BJ (cell line): Measurements from ENCODE around the gene NFRKB. TPM values are rescaled to one million over a fixed set of nuclear protein-coding genes. Genes with fewer than 3 reads are reported as not detected.

ENCODE experiments used
- CTCF ChIA-PET: fragments of 350-600 bp; formaldehyde crosslinking; extraction: SDS; loops from one replicate; lab custom pipeline; 2021; ENCODE audit warnings: antibody characterized with exemption, inconsistent platforms; lab: Yijun Ruan, JAX
- POLR2A ChIA-PET: fragments of 300-600 bp; sonication (Branson Sonifier 250); formaldehyde crosslinking; extraction: SDS; loops from one replicate; lab custom pipeline; 2021; ENCODE audit warnings: antibody characterized with exemption; lab: Charles Lee
- DNase-seq: peaks from one replicate; pipeline ENCODE4 v3.0.0-alpha.2; 2011; ENCODE audit warnings: low read depth
- H3K27me3 ChIP-seq: 2 replicates; pipeline ENCODE4 v1.6.0; 2011; ENCODE audit warnings: low read length; ENCODE audit not compliant: control insufficient read depth, insufficient read depth
- H3K36me3 ChIP-seq: 2 replicates; pipeline ENCODE4 v1.5.1; 2011; ENCODE audit warnings: low read length; ENCODE audit not compliant: control insufficient read depth, insufficient read depth
- H3K4me3 ChIP-seq: 2 replicates; pipeline ENCODE4 v1.5.1; 2011; ENCODE audit warnings: low read depth, mild to moderate bottlenecking, control low read depth, low read length
- CTCF ChIP-seq: IDR thresholded peaks from 2 replicates; pipeline ENCODE4 v1.5.1; 2011; ENCODE audit warnings: low read depth, mild to moderate bottlenecking, control low read depth, inconsistent platforms, low read length, moderate library complexity; ENCODE audit not compliant: insufficient read depth
- polyA minus RNA-seq: library from RNA; depleted of rRNA, polyadenylated mRNA; stranded (reverse); fragments of >200 nt; gene quantifications from 2 replicates; pipeline ENCODE4 v1.2.3, GENCODE V29; 2011; rRNA and poly(A)+ RNA removed
- polyA plus RNA-seq: library from polyadenylated mRNA; depleted of rRNA; stranded (reverse); fragments of >200 nt; gene quantifications from 2 replicates; pipeline ENCODE4 v1.2.3, GENCODE V29; 2011; rRNA removed

Gene NFRKB
- polyA plus RNA-seq: 7.6 and 11.7 TPM in 2 replicates
- polyA minus RNA-seq: 12.1 and 12.5 TPM in 2 replicates

- DNase-seq: peak; percentile 5
- ChIA-PET CTCF (interaction anchor here (0.9 to 1.5 kb wide), 3 partner anchors 17 to 237 kb away, joined by 3 to 5 read pairs (median 3); no protein-coding TSS in a partner anchor), POLR2A (no interaction called here)
- TF ChIP-seq CTCF: no peak
- Histone ChIP-seq H3K36me3 (peaks cover 3% of the 10 kb centered on the region; the same call in 1 of the 2 replicates), H3K4me3 (peak within 1 kb of the TSS; percentile 98), H3K27me3 (no peaks in the 10 kb centered on the region)
Measured at GRCh38 chr11:129895126-129896041, at the start of gene NFRKB. Gene NFRKB (minus strand): TSS chr11:129895578. CDS start chr11:129892849, 2,729 bp downstream.

- H3K4me3 ChIP-seq: no peak overlapping the region
- ChIA-PET POLR2A (no interaction called here), CTCF (no interaction called here)
- TF ChIP-seq CTCF: no peak
- DNase-seq: no peak
- no peaks in the 10 kb centered on the region for H3K27me3 ChIP-seq
- peaks cover 3% of the 10 kb centered on the region; the same call in 1 of the 2 replicates for H3K36me3 ChIP-seq
Measured at GRCh38 chr11:129944696-129945095, 49.3 kb upstream of the NFRKB start.

- ChIA-PET CTCF (no interaction called here), POLR2A (no interaction called here)
- Histone ChIP-seq H3K4me3 (no peak overlapping the region), H3K36me3 (peaks cover 3% of the 10 kb centered on the region; the same call in 1 of the 2 replicates), H3K27me3 (no peaks in the 10 kb centered on the region)
- no peak for TF ChIP-seq CTCF
- no peak for DNase-seq
Measured at GRCh38 chr11:129943036-129943435, 47.7 kb upstream of the NFRKB start.

- no peak overlapping the region for H3K4me3 ChIP-seq
- ChIA-PET CTCF (interaction anchor here (1.4 kb wide), 1 partner anchor 193 kb away, joined by 5 read pairs; no protein-coding TSS in a partner anchor), POLR2A (no interaction called here)
- H3K36me3 ChIP-seq: no peaks in the 10 kb centered on the region
- no peaks in the 10 kb centered on the region for H3K27me3 ChIP-seq
- no peak for TF ChIP-seq CTCF
- no peak for DNase-seq
Measured at GRCh38 chr11:129939510-129939909, 44.1 kb upstream of the NFRKB start.

- no peak overlapping the region for H3K4me3 ChIP-seq
- ChIA-PET CTCF (no interaction called here), POLR2A (no interaction called here)
- DNase-seq: no peak
- no peak for TF ChIP-seq CTCF
- H3K27me3 ChIP-seq: no peaks in the 10 kb centered on the region
- no peaks in the 10 kb centered on the region for H3K36me3 ChIP-seq
Measured at GRCh38 chr11:129938764-129939163, 43.4 kb upstream of the NFRKB start.
